ENCODE measurements around the gene SLC25A21. TPM values are rescaled to one million over a fixed set of nuclear protein-coding genes. Genes with fewer than 3 reads are reported as not detected.

SLC25A21 gene
- polyA plus RNA-seq, 1 experiment: 1.5 TPM

DNA sequence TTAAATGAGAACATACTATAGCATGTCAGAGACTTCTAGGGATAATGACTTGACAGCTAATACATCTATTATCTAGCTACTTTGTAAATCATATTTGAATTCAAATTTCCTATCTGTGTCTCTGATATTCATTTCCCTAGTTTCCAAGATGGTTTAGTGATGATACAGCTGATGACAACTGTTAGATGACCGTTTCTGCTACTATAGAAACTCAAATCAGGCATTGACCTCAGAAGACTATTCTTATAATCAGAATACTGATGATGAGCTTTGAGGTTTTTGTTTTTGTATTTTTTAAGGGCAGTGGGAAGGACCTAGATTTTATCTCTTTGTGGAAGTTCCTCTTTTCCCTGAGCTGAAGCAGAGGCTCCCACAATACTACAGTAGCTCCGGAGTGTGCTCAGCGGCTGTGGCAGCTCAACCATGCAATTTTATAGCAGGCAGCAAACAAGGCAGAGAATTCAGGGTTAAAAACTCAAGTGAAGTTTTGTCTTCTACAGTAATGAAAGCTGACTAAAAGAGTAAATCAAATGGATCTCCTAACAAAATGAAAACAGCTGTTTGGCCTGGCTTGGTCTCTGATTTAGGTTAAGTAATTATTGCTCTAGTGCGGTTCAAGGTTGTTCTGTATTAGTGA lies 145.1 kb downstream of the SLC25A21 start:
- Histone ChIP-seq H3K9me3 (ENCODE audit: control insufficient read depth, insufficient read depth, low read length) (no peaks in the 10 kb centered on the region), H3K27me3 (ENCODE audit: control insufficient read depth, insufficient read depth, low read length) (no peaks in the 10 kb centered on the region), H3K4me3 (ENCODE audit: low read depth, low read length) (no peak overlapping the region), H3K27ac (ENCODE audit: low read depth, low read length) (no peak overlapping the region)
- POLR2A ChIA-PET: no interaction called here
- no peak for DNase-seq (ENCODE audit: low read depth, low spot score)
- CTCF ChIA-PET: interaction anchor here (1.3 kb wide), 1 partner anchor 474 kb away, joined by 3 read pairs; no protein-coding TSS in a partner anchor
- TF ChIP-seq, protein P1, sequence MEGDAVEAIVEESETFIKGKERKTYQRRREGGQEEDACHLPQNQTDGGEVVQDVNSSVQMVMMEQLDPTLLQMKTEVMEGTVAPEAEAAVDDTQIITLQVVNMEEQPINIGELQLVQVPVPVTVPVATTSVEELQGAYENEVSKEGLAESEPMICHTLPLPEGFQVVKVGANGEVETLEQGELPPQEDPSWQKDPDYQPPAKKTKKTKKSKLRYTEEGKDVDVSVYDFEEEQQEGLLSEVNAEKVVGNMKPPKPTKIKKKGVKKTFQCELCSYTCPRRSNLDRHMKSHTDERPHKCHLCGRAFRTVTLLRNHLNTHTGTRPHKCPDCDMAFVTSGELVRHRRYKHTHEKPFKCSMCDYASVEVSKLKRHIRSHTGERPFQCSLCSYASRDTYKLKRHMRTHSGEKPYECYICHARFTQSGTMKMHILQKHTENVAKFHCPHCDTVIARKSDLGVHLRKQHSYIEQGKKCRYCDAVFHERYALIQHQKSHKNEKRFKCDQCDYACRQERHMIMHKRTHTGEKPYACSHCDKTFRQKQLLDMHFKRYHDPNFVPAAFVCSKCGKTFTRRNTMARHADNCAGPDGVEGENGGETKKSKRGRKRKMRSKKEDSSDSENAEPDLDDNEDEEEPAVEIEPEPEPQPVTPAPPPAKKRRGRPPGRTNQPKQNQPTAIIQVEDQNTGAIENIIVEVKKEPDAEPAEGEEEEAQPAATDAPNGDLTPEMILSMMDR (IDR thresholded peaks at IDR 0.05; ENCODE audit: low read depth, low read length): no peak

DNA sequence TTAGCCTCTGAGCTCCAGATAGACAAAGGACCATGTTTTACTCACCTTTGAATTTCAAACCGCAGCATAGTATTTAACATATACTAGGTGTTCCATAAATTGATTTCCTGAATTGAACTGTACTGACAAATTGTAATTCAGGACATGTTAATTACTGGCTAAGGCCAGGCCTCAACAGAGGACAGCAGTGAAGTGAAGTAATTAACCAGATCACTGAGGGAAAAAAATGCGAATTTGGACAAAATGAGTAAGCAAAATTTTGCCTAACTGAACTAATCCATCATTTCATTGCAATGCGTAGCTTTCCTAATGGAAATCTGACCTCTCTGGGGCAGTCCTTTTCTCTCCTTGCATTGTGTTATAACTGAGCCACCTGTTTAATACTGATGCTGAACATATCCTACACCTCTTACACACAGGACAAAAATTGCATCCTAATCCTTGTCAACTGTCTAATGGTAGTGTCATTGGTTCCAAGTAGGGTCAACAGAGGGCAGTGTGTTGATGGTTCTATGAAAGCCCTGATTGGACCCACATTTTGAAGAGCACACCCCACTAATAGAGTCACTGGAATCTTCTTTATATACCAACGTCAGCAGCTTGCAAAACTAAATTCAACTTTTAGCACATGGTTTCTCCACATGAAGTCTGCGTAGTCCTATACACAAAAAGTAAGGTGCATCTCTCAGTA lies 148.4 kb downstream of the SLC25A21 start:
- CTCF ChIA-PET: interaction anchor here (1.7 kb wide), 1 partner anchor 126 kb away, joined by 5 read pairs; no protein-coding TSS in a partner anchor

DNA sequence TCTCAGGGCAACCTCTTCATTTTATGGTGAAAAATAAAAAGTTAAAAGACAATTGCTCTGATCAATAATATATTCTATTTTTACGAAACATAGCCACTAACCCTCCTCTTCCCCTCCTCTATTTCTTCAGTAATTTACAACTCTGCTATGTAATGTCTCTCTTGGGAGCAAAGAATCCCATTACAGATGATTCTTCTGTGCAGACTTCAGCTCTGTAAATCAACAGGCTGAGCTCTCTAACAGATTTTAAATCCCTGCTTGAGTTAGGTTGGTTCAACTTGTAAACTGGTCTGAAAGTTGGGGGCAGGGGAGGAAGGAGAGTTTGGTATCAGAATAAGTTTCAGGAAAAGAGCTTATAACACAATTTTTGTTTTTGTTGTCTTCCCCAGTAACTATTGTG lies 151.0 kb downstream of the SLC25A21 start:
- Histone ChIP-seq H3K27me3 (ENCODE audit: control insufficient read depth, insufficient read depth, low read length) (no peaks in the 10 kb centered on the region), H3K27ac (ENCODE audit: low read depth, low read length) (no peak overlapping the region), H3K4me3 (ENCODE audit: low read depth, low read length) (no peak overlapping the region), H3K9me3 (ENCODE audit: control insufficient read depth, insufficient read depth, low read length) (no peaks in the 10 kb centered on the region)
- DNase-seq (ENCODE audit: low read depth, low spot score): no peak
- TF ChIP-seq, protein P1 (IDR thresholded peaks at IDR 0.05; ENCODE audit: low read depth, low read length): no peak
- CTCF ChIA-PET: no interaction called here
- POLR2A ChIA-PET: no interaction called here

More for the DNA sequence above, 148.4 kb downstream of the SLC25A21 start:
- no peak for DNase-seq (ENCODE audit: low read depth, low spot score)
- Histone ChIP-seq H3K9me3 (ENCODE audit: control insufficient read depth, insufficient read depth, low read length) (no peaks in the 10 kb centered on the region), H3K27ac (ENCODE audit: low read depth, low read length) (no peak overlapping the region), H3K4me3 (ENCODE audit: low read depth, low read length) (no peak overlapping the region), H3K27me3 (ENCODE audit: control insufficient read depth, insufficient read depth, low read length) (no peaks in the 10 kb centered on the region)
- TF ChIP-seq, protein P1 (IDR thresholded peaks at IDR 0.05; ENCODE audit: low read depth, low read length): no peak
- POLR2A ChIA-PET: no interaction called here

DNA sequence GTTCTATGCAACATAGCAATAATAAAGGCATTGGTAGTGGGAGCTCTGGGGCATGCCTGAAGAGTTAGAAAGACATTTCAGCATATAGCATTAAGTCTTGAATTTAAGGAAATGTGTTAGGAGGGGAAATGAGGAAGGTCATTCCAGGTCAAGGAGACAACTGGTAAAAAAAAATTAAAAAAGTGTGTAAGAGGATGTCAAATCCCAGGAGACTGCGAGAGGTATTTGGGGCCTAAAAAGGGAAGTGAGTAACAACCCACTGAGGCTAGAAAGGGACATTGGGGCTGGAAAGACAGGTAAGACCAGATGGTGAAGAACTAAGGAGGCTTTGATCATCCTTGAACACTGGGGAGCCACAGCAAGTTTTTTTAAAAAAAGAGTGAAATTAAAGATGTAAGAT lies 152.9 kb downstream of the SLC25A21 start:
- POLR2A ChIA-PET: no interaction called here
- H3K27ac ChIP-seq (ENCODE audit: low read depth, low read length): no peak overlapping the region
- TF ChIP-seq, protein P1 (IDR thresholded peaks at IDR 0.05; ENCODE audit: low read depth, low read length): no peak
- no peak overlapping the region for H3K4me3 ChIP-seq (ENCODE audit: low read depth, low read length)
- no peak for DNase-seq (ENCODE audit: low read depth, low spot score)
- no peaks in the 10 kb centered on the region for H3K27me3 ChIP-seq (ENCODE audit: control insufficient read depth, insufficient read depth, low read length)
- CTCF ChIA-PET: no interaction called here
- no peaks in the 10 kb centered on the region for H3K9me3 ChIP-seq (ENCODE audit: control insufficient read depth, insufficient read depth, low read length)

DNA sequence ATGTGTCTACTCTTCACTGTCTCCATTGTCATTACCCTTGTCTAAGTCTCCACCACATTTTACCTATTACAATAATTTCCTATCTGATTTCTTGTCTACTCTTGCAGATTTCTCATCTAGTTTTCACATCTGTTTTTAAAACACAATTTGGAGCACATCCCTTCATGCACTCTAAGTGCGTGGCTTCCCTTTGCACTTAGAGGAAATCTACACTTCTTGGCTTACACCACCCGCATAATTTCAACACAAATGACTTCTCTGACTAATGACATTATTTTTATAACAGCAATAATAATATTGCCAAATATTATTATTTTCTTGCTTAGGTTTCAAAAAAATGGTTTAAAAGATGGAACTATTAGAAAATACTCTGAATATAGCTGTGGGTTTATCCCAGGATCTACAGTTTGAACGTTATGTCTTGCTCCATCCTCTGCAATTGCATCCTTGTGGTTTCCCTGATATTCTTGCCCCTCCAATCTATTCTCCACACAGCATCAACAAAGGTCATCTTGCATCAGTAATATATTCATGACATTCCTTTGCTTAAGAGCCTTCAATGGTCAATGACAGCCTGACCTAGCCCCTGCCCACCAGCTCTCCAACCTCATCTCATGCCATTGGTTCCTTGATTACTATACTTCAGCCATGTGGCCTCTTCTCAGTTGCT lies 153.7 kb downstream of the SLC25A21 start:
- Histone ChIP-seq H3K9me3 (ENCODE audit: control insufficient read depth, insufficient read depth, low read length) (no peaks in the 10 kb centered on the region), H3K4me3 (ENCODE audit: low read depth, low read length) (no peak overlapping the region), H3K27ac (ENCODE audit: low read depth, low read length) (no peak overlapping the region), H3K27me3 (ENCODE audit: control insufficient read depth, insufficient read depth, low read length) (no peaks in the 10 kb centered on the region)
- TF ChIP-seq, protein P1 (IDR thresholded peaks at IDR 0.05; ENCODE audit: low read depth, low read length): no peak
- ChIA-PET CTCF (no interaction called here), POLR2A (no interaction called here)
- no peak for DNase-seq (ENCODE audit: low read depth, low spot score)
